NB4 (cell line): ENCODE measurements around the gene CASQ2.

ENCODE experiments used
- DNase-seq: peaks from one replicate; pipeline ENCODE4 v3.0.0; 2010; ENCODE audit warnings: low read depth
- H3K4me3 ChIP-seq: one replicate; pipeline ENCODE4 v1.5.1; 2011; ENCODE audit warnings: mild to moderate bottlenecking, low read depth, low read length, moderate library complexity
- CTCF ChIP-seq: IDR thresholded peaks from one replicate; pipeline ENCODE4 v1.5.1; 2012; ENCODE audit warnings: low read depth, low read length
- MAX ChIP-seq: IDR thresholded peaks from 2 replicates; pipeline ENCODE4 v1.6.1; 2011; ENCODE audit warnings: low read depth, low read length
- MYC ChIP-seq: IDR thresholded peaks from 2 replicates; pipeline ENCODE4 v1.6.1; 2011; ENCODE audit warnings: low read depth, low read length
- POLR2A ChIP-seq: IDR thresholded peaks from 2 replicates; pipeline ENCODE4 v1.6.1; 2011; ENCODE audit warnings: mild to moderate bottlenecking; ENCODE audit not compliant: insufficient read length; ENCODE audit errors: extremely low read depth

CASQ2 gene

GRCh38 chr1:115676498-115677181 lies 91.9 kb downstream of the CASQ2 start:
- TF ChIP-seq CTCF (no peak), MAX (no peak), MYC (no peak), POLR2A (no peak)
- H3K4me3 ChIP-seq = no peak overlapping the region
- no peak for DNase-seq

GRCh38 chr1:115672224-115673009 lies 96.1 kb downstream of the CASQ2 start:
- TF ChIP-seq MAX (no peak), POLR2A (no peak), CTCF (no peak), MYC (no peak)
- H3K4me3 ChIP-seq = no peak overlapping the region
- no peak for DNase-seq

GRCh38 chr1:115671176-115671934 lies 97.2 kb downstream of the CASQ2 start:
- no peak overlapping the region for H3K4me3 ChIP-seq
- peak; percentile 33 for DNase-seq
- TF ChIP-seq CTCF (no peak), MYC (no peak), MAX (no peak), POLR2A (no peak)

GRCh38 chr1:115670476-115671175 lies 97.9 kb downstream of the CASQ2 start:
- TF ChIP-seq MYC (peak; percentile 59; the same call in 1 of the 2 replicates), POLR2A (no peak), CTCF (no peak), MAX (peak; percentile 51)
- H3K4me3 ChIP-seq = no peak overlapping the region
- DNase-seq = peak; percentile 89

- H3K4me3 ChIP-seq = no peak overlapping the region
- no peak for TF ChIP-seq CTCF
- no peak for TF ChIP-seq POLR2A
- no peak for TF ChIP-seq MYC
- TF ChIP-seq MAX = no peak
Observed at GRCh38 chr1:115669886-115670285, 98.6 kb downstream of the CASQ2 start.

More at GRCh38 chr1:115669886-115670285, 98.6 kb downstream of the CASQ2 start:
- DNase-seq = no peak
